NCI-H82 (cell line): ENCODE measurements around the gene SLC13A2.

Experiments
- DNase-seq: peaks from one replicate; lab custom pipeline; 2025; lab: John Stamatoyannopoulos, UW

SLC13A2 gene

GRCh38 chr17:28471531-28472342 lies 1.7 kb upstream of the SLC13A2 start:
- no peak for DNase-seq

GRCh38 chr17:28472871-28473497 lies 460 bp upstream of the SLC13A2 start:
- no peak for DNase-seq

- DNase-seq: no peak
Observed at GRCh38 chr17:28474111-28474531, 677 bp downstream of the SLC13A2 start.

- no peak for DNase-seq
Observed at GRCh38 chr17:28475151-28475900, 1.9 kb downstream of the SLC13A2 start.

GRCh38 chr17:28476076-28476865 lies 2.8 kb downstream of the SLC13A2 start:
- DNase-seq: no peak

GRCh38 chr17:28477928-28478327 lies 4.5 kb downstream of the SLC13A2 start:
- no peak for DNase-seq

- DNase-seq: peak; percentile 97
Observed at GRCh38 chr17:28478712-28479615, 5.5 kb downstream of the SLC13A2 start.

GRCh38 chr17:28480278-28480677 lies 6.8 kb downstream of the SLC13A2 start:
- DNase-seq: no peak

- no peak for DNase-seq
Observed at GRCh38 chr17:28480799-28481571, 7.5 kb downstream of the SLC13A2 start.

- no peak for DNase-seq
Observed at GRCh38 chr17:28482551-28483199, 9.2 kb downstream of the SLC13A2 start.

- peak; percentile 50 for DNase-seq
Observed at GRCh38 chr17:28484296-28484695, 10.9 kb downstream of the SLC13A2 start.

- DNase-seq: no peak
Observed at GRCh38 chr17:28485049-28485448, 11.6 kb downstream of the SLC13A2 start.

GRCh38 chr17:28487881-28488532 lies 14.6 kb downstream of the SLC13A2 start:
- DNase-seq: no peak

GRCh38 chr17:28488533-28489276 lies 15.3 kb downstream of the SLC13A2 start:
- no peak for DNase-seq

- no peak for DNase-seq
Observed at GRCh38 chr17:28491286-28491685, 17.8 kb downstream of the SLC13A2 start.

- no peak for DNase-seq
Observed at GRCh38 chr17:28491860-28492259, 18.4 kb downstream of the SLC13A2 start.

GRCh38 chr17:28492352-28493310 lies 19.2 kb downstream of the SLC13A2 start:
- DNase-seq: no peak
